ENCODE results near the gene TMC4. TPM values are rescaled to one million over a fixed set of nuclear protein-coding genes. Genes with fewer than 3 reads are reported as not detected.
"Not testable (repeated sequence)": the region's sequence is repeated elsewhere in the genome, so short reads cannot be mapped to it uniquely, and the experiment has no call there.

The TMC4 gene
- total RNA-seq, 1 donor from 2014 or later, result 0.28 TPM

DNA sequence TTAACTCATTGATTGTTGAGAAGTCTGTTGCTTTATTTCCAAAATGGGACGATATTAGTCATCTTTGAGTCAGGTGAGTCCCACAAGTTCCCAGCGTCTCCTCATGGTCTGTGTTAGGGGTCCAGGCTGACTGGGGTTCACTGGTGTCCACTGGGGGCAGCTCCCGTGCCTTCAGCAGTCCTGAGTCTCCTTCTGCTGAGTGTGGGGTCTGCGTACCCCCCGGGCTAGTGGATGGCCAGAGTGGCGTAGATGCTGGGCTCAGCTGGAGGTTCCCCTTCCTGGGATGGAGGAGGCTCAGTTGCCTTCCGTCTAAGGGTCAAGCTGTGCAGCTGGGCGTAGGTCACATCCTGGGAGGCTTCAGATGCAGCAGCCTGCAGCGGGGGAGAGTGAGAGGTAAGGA is 43.9 kb upstream of the TMC4 start:
- Mint-ChIP-seq H3K9me3 (no peaks in the 10 kb centered on the region), H3K4me1 (peaks cover 24% of the 10 kb centered on the region), H3K4me3 (no peak overlapping the region), H3K27me3 (ENCODE audit: low read depth) (no peaks in the 10 kb centered on the region), H3K27ac (ENCODE audit: unreplicated experiment) (no peak overlapping the region), H3K36me3 (ENCODE audit: low read depth) (peaks cover 9% of the 10 kb centered on the region)
- TF ChIP-seq, protein P1, sequence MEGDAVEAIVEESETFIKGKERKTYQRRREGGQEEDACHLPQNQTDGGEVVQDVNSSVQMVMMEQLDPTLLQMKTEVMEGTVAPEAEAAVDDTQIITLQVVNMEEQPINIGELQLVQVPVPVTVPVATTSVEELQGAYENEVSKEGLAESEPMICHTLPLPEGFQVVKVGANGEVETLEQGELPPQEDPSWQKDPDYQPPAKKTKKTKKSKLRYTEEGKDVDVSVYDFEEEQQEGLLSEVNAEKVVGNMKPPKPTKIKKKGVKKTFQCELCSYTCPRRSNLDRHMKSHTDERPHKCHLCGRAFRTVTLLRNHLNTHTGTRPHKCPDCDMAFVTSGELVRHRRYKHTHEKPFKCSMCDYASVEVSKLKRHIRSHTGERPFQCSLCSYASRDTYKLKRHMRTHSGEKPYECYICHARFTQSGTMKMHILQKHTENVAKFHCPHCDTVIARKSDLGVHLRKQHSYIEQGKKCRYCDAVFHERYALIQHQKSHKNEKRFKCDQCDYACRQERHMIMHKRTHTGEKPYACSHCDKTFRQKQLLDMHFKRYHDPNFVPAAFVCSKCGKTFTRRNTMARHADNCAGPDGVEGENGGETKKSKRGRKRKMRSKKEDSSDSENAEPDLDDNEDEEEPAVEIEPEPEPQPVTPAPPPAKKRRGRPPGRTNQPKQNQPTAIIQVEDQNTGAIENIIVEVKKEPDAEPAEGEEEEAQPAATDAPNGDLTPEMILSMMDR (conservative IDR thresholded peaks at IDR 0.05), result no peak
- no peak for DNase-seq (ENCODE audit: low read depth, low spot score)

DNA sequence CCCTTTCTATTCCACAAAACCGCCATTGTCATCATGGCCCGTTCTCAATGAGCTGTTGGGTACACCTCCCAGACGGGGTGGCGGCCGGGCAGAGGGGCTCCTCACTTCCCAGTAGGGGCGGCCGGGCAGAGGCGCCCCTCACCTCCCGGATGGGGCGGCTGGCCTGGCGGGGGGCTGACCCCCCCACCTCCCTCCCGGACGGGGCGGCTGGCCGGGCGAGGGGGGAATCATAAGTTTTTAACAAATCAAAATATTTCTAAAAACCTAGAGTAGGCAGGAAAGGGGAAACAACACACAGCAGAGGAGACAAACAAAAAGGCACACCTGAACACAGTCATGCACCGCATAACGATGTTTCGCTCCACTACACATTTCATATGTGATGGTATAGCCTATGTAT is 41.8 kb upstream of the TMC4 start:
- H3K27ac Mint-ChIP-seq (ENCODE audit: unreplicated experiment); DNase-seq (ENCODE audit: low read depth, low spot score); H3K4me3 Mint-ChIP-seq; H3K9me3 Mint-ChIP-seq: not testable (repeated sequence)
- Mint-ChIP-seq H3K27me3 (ENCODE audit: low read depth) (peaks cover 12% of the 10 kb centered on the region), H3K36me3 (ENCODE audit: low read depth) (peaks cover 21% of the 10 kb centered on the region), H3K4me1 (peaks cover 31% of the 10 kb centered on the region)

DNA sequence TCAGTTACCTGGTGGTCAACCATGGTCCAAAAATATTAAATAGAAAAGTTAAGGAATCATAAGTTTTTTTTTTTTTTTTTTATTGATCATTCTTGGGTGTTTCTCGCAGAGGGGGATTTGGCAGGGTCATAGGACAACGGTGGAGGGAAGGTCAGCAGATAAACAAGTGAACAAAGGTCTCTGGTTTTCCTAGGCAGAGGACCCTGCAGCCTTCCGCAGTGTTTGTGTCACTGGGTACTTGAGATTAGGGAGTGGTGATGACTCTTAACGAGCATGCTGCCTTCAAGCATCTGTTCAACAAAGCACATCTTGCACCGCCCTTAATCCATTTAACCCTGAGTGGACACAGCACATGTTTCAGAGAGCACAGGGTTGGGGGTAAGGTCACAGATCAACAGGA is 41.3 kb upstream of the TMC4 start:
- Mint-ChIP-seq H3K36me3 (ENCODE audit: low read depth) (peaks cover 21% of the 10 kb centered on the region), H3K4me3 (peak overlapping the region; percentile 59), H3K27me3 (ENCODE audit: low read depth) (peaks cover 15% of the 10 kb centered on the region), H3K4me1 (peaks cover 36% of the 10 kb centered on the region)
- not testable (repeated sequence) for DNase-seq (ENCODE audit: low read depth, low spot score); H3K9me3 Mint-ChIP-seq; H3K27ac Mint-ChIP-seq (ENCODE audit: unreplicated experiment)

DNA sequence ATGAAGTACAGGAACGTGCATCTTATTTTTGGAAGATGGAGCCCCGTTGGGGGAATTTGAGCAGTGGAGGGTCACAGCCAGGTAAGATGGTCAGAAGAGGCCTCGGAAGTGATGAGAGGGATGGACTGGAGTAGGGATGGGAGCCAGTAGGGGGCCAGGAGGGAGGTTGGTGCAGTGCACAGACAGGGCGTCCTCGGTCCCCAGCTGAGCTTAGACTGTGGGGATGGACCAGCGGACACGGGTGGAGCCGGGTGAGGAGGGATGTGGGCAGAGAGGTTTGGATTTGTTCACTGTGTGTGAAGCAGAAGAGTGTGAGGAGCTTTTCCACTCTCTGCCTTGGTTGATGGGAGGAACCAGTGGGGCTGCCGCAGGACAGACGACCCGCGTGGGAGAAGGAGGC is 38.3 kb upstream of the TMC4 start:
- TF ChIP-seq, protein P1 (conservative IDR thresholded peaks at IDR 0.05), result no peak
- DNase-seq (ENCODE audit: low read depth, low spot score), result no peak
- peaks cover 29% of the 10 kb centered on the region for H3K36me3 Mint-ChIP-seq (ENCODE audit: low read depth)
- H3K4me3 Mint-ChIP-seq, result peak overlapping the region; percentile 99
- H3K27me3 Mint-ChIP-seq (ENCODE audit: low read depth), result peaks cover 21% of the 10 kb centered on the region
- no peaks in the 10 kb centered on the region for H3K9me3 Mint-ChIP-seq
- peaks cover 39% of the 10 kb centered on the region for H3K4me1 Mint-ChIP-seq
- H3K27ac Mint-ChIP-seq (ENCODE audit: unreplicated experiment), result peak overlapping the region; percentile 41

DNA sequence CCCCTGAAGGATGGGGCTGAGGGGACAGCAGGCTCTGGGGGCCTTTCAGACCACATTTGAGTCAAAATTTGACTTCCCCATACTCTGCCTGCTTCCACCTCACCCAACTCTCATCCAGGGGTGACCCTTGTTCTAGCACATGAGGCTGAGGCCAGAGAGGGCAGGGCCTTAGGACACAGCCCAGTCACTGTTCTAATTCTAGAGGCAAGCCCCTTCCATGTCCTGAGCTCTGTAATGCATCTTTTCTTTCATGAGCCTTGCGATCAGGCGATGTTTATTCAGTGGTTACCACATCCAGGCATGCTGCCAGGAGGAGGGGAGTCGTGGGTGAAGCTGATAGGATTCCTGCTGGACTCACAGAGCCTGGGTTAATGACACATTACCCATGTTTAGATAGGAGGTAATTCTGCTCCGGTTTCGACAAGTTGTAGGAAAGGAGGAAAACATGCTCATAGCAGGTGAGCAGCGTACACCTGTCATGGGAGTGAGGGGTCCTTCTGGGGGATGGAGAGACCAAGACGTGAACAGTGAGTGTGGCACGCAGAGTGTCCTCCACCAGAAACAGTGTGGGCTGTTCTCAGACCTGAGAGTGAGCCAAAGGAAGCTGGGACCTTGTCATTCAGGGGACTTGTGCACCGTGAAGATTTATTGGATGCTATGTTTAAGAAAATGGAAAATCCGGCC is 37.0 kb upstream of the TMC4 start:
- DNase-seq (ENCODE audit: low read depth, low spot score), result no peak
- Mint-ChIP-seq H3K4me1 (peaks cover 46% of the 10 kb centered on the region), H3K4me3 (peak overlapping the region; percentile 99), H3K27ac (ENCODE audit: unreplicated experiment) (peak overlapping the region; percentile 44), H3K9me3 (no peaks in the 10 kb centered on the region), H3K36me3 (ENCODE audit: low read depth) (peaks cover 36% of the 10 kb centered on the region), H3K27me3 (ENCODE audit: low read depth) (peaks cover 21% of the 10 kb centered on the region)
- TF ChIP-seq, protein P1 (conservative IDR thresholded peaks at IDR 0.05), result no peak

DNA sequence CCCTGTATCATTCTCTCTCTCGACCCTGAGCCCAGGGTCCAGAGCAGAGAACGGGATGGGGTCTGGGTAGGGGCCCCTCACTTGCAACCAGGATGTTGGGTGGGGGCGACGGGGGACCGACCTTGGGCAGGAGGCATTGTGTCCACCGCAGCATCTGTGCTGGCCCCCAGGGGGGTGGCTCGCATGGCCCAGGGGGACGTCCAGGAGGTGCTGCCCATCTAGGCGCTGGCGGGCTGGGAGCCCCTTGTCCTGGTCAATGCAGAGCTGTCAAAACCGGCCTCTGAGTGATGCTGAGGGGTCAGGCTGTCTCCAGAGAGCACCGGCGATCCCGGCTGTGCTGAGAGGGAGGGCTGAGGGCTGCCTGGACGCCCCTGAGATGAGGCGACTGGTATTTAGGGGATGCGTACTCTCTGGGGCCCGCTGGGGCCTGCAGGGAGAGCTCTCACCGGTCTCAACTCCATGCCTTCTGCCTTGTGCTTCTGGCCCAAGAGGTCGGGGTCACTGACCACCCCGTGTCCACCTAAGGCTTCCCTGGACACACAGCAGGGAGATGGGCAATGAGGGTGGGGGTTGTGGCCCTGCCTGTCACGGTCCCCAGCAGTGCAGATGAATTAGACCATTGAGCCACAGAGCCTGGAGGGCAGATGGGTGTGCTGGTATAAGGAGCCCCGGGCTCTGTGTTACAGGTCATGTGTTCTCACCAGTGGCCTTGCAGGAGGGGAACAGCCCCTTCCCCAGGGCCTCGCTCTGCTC is 36.3 kb upstream of the TMC4 start:
- DNase-seq (ENCODE audit: low read depth, low spot score), result no peak
- Mint-ChIP-seq H3K27ac (ENCODE audit: unreplicated experiment) (peak overlapping the region; percentile 50), H3K9me3 (no peaks in the 10 kb centered on the region), H3K36me3 (ENCODE audit: low read depth) (peaks cover 40% of the 10 kb centered on the region), H3K27me3 (ENCODE audit: low read depth) (peaks cover 21% of the 10 kb centered on the region), H3K4me3 (peak overlapping the region; percentile 99), H3K4me1 (peaks cover 52% of the 10 kb centered on the region)
- TF ChIP-seq, protein P1 (conservative IDR thresholded peaks at IDR 0.05), result no peak
